Liver (tissue), 9 donors: ENCODE data around the gene NECTIN1. TPM values are rescaled to one million over a fixed set of nuclear protein-coding genes. Genes with fewer than 3 reads are reported as not detected.

Experiments
- DNase-seq: peaks from one replicate; pipeline ENCODE4 v3.0.0-alpha.2; 2017; ENCODE audit warnings: low spot score
- H3K27ac ChIP-seq, 2 donors: one replicate each; pipeline ENCODE4 v1.7.0; 2013; ENCODE audit warnings: inconsistent platforms in 2 of 2, low read length in 2 of 2, control low read depth in 1 of 2, low read depth in 1 of 2, mild to moderate bottlenecking in 1 of 2
- H3K27me3 ChIP-seq, 4 donors: one replicate each; pipeline versions ENCODE4 v1.6.1 to v1.7.0; 2013; ENCODE audit warnings: low read length in 3 of 4, inconsistent platforms in 1 of 4, mild to moderate bottlenecking in 1 of 4, moderate library complexity in 1 of 4; ENCODE audit not compliant: control insufficient read depth in 4 of 4, insufficient read depth in 4 of 4
- H3K36me3 ChIP-seq, 4 donors: one replicate each; pipeline versions ENCODE4 v1.6.1 to v1.7.0; 2013; ENCODE audit warnings: low read length in 3 of 4, mild to moderate bottlenecking in 3 of 4, low read depth in 1 of 4, moderate library complexity in 1 of 4; ENCODE audit not compliant: control insufficient read depth in 4 of 4, insufficient read depth in 3 of 4
- H3K4me1 ChIP-seq, 4 donors: one replicate each; pipeline versions ENCODE4 v1.6.1 to v1.7.0; 2013; ENCODE audit warnings: low read length in 3 of 4, mild to moderate bottlenecking in 3 of 4, moderate library complexity in 1 of 4; ENCODE audit not compliant: control insufficient read depth in 4 of 4, insufficient read depth in 4 of 4
- H3K4me3 ChIP-seq, 3 donors: one replicate each; pipeline versions ENCODE4 v1.6.1 to v1.7.0; 2013; ENCODE audit warnings: low read length in 3 of 3, control low read depth in 1 of 3, low read depth in 1 of 3, mild to moderate bottlenecking in 1 of 3
- H3K9ac ChIP-seq, 2 donors: one replicate each; pipeline ENCODE4 v1.7.0; 2013; ENCODE audit warnings: low read length in 2 of 2, mild to moderate bottlenecking in 2 of 2, moderate library complexity in 2 of 2, control low read depth in 1 of 2, low read depth in 1 of 2
- H3K9me3 ChIP-seq, 4 donors: one replicate each; pipeline versions ENCODE4 v1.6.1 to v1.7.0; 2013; ENCODE audit warnings: low read length in 3 of 4; ENCODE audit not compliant: control insufficient read depth in 4 of 4
- ATF3 ChIP-seq: IDR thresholded peaks from 2 replicates; pipeline ENCODE4 v1.6.1; 2016; ENCODE audit warnings: antibody characterized with exemption
- CTCF ChIP-seq: fragments of 150-350 bp; IDR thresholded peaks from 2 replicates; pipeline ENCODE4 v1.5.1; 2017; ENCODE audit warnings: improper control_type of control experiment, low read depth, low read length; ENCODE audit not compliant: missing input control
- EGR1 ChIP-seq, 2 donors: IDR thresholded peaks; 2 replicates each; pipeline ENCODE4 v1.6.1; 2016 to 2018; ENCODE audit warnings: antibody characterized with exemption in 2 of 2, low read depth in 2 of 2
- FOXA1 ChIP-seq: IDR thresholded peaks from 2 replicates; pipeline ENCODE4 v1.6.1; 2016; ENCODE audit warnings: antibody characterized with exemption
- FOXA2 ChIP-seq: IDR thresholded peaks from 2 replicates; pipeline ENCODE4 v1.6.1; 2016; ENCODE audit warnings: antibody characterized with exemption
- GABPA ChIP-seq, 2 donors: IDR thresholded peaks in 1 of 2; conservative IDR thresholded peaks in 1 of 2; 2 replicates each; pipeline ENCODE4 v1.6.1; 2016; ENCODE audit warnings: antibody characterized with exemption in 2 of 2, mild to moderate bottlenecking in 1 of 2, moderate library complexity in 1 of 2
- HNF4A ChIP-seq, 2 donors: conservative IDR thresholded peaks; 2 replicates each; pipeline ENCODE4 v1.6.1; 2016; ENCODE audit warnings: antibody characterized with exemption in 2 of 2, mild to moderate bottlenecking in 2 of 2
- HNF4G ChIP-seq: IDR thresholded peaks from 2 replicates; pipeline ENCODE4 v1.6.1; 2016; ENCODE audit warnings: antibody characterized with exemption
- JUND ChIP-seq, 2 donors: IDR thresholded peaks; 2 replicates each; pipeline ENCODE4 v1.6.1; 2016; ENCODE audit warnings: antibody characterized with exemption in 2 of 2
- MAX ChIP-seq: IDR thresholded peaks from 2 replicates; pipeline ENCODE4 v1.6.1; 2016; ENCODE audit warnings: antibody characterized with exemption
- NR2F2 ChIP-seq: IDR thresholded peaks from 2 replicates; pipeline ENCODE4 v1.6.1; 2016; ENCODE audit warnings: antibody characterized with exemption
- RAD21 ChIP-seq, 2 donors: IDR thresholded peaks; 2 replicates each; pipeline ENCODE4 v1.6.1; 2016; ENCODE audit warnings: antibody characterized with exemption in 2 of 2, mild to moderate bottlenecking in 2 of 2
- REST ChIP-seq: IDR thresholded peaks from 2 replicates; pipeline ENCODE4 v1.6.1; 2016; ENCODE audit warnings: antibody characterized with exemption, mild to moderate bottlenecking
- RXRA ChIP-seq, 2 donors: IDR thresholded peaks; 2 replicates each; pipeline ENCODE4 v1.6.1; 2017 to 2018; ENCODE audit warnings: antibody characterized with exemption in 2 of 2, mild to moderate bottlenecking in 1 of 2
- SP1 ChIP-seq: IDR thresholded peaks from 2 replicates; pipeline ENCODE4 v1.6.1; 2018; ENCODE audit warnings: antibody characterized with exemption, mild to moderate bottlenecking
- TAF1 ChIP-seq: conservative IDR thresholded peaks from 2 replicates; pipeline ENCODE4 v1.6.1; 2016; ENCODE audit warnings: antibody characterized with exemption, mild to moderate bottlenecking
- ZBTB33 ChIP-seq: IDR thresholded peaks from 2 replicates; pipeline ENCODE4 v1.6.1; 2016; ENCODE audit warnings: antibody characterized with exemption
- WGBS: extraction: QIAGEN DNeasy Blood & Tissue Kit; methylation state at CpG from one replicate; pipeline ENCODE4 v1.1.7; 2013; 5-methylcytosine and 5-hydroxymethylcytosine counted together
- polyA plus RNA-seq, 2 donors: library from polyadenylated mRNA; stranded (reverse) in 1 of 2; unstranded in 1 of 2; fragments of 200-250 nt in 1 of 2; fragments of >200 nt in 1 of 2; fragmentation: Nextera tagmentation in 1 of 2; extraction: Ambion mirVana in 1 of 2; gene quantifications; one replicate each; pipeline versions ENCODE4 v1.2.1 to v1.2.3, GENCODE V29; 2013 to 2015
- total RNA-seq, 2 donors: library from RNA; depleted of rRNA; stranded (reverse); fragments of >200 nt; gene quantifications; one replicate each; pipeline ENCODE4 v1.2.3, GENCODE V29; 2014
- donor health status: healthy.
- donor health status: healthy.
- donor health status: healthy.
- donor health status: healthy.
- donor health status: healthy.

Gene NECTIN1
- total and polyA plus RNA-seq, 4 donors: 0.69 to 7.7 (median 5.0) TPM

GRCh38 chr11:119747868-119748660 is 19.1 kb upstream of the NECTIN1 start:
- DNase-seq: no peak
- Histone ChIP-seq H3K27me3 (no peaks in the 10 kb centered on the region), H3K9me3 (no peaks in the 10 kb centered on the region), H3K27ac (no peak overlapping the region), H3K4me3 (no peak overlapping the region), H3K4me1 (peaks cover 0 to 7% (median 3%) of the 10 kb centered on the region in 4 donors), H3K36me3 (no peaks in the 10 kb centered on the region), H3K9ac (no peak overlapping the region)
- 92% methylated on average over 15 of the region's 15 CpGs for WGBS
- TF ChIP-seq RXRA (IDR thresholded peaks at IDR 0.05): no peak
- no peak for TF ChIP-seq CTCF
- TF ChIP-seq RAD21 (IDR thresholded peaks at IDR 0.05): no peak
- TF ChIP-seq EGR1 (IDR thresholded peaks at IDR 0.05; ENCODE audit: low read depth in 2 of 2): no peak
- no peak for TF ChIP-seq FOXA2
- TF ChIP-seq ZBTB33: no peak
- TF ChIP-seq JUND (IDR thresholded peaks at IDR 0.05): no peak
- TF ChIP-seq HNF4G: no peak
- TF ChIP-seq REST: no peak
- TF ChIP-seq GABPA (IDR thresholded peaks at IDR 0.05 in 1 of 2, conservative IDR thresholded peaks at IDR 0.05 in 1 of 2): no peak
- TF ChIP-seq NR2F2: no peak
- TF ChIP-seq TAF1: no peak

GRCh38 chr11:119745776-119746535 is 17.0 kb upstream of the NECTIN1 start:
- Histone ChIP-seq H3K27ac (no peak overlapping the region), H3K9ac (no peak overlapping the region), H3K27me3 (no peaks in the 10 kb centered on the region), H3K9me3 (no peaks in the 10 kb centered on the region), H3K4me3 (no peak overlapping the region), H3K4me1 (peaks cover 0 to 3% (median 0%) of the 10 kb centered on the region in 4 donors), H3K36me3 (no peaks in the 10 kb centered on the region)
- DNase-seq: no peak
- WGBS: 90% methylated on average over 16 of the region's 16 CpGs
- TF ChIP-seq SP1 (no peak), CTCF (no peak), EGR1 (IDR thresholded peaks at IDR 0.05; ENCODE audit: low read depth in 2 of 2) (no peak), RAD21 (IDR thresholded peaks at IDR 0.05) (no peak), JUND (IDR thresholded peaks at IDR 0.05) (no peak), NR2F2 (no peak), ZBTB33 (no peak), MAX (no peak), HNF4A (conservative IDR thresholded peaks at IDR 0.05) (no peak), GABPA (IDR thresholded peaks at IDR 0.05 in 1 of 2, conservative IDR thresholded peaks at IDR 0.05 in 1 of 2) (no peak), ATF3 (no peak), FOXA1 (no peak)
